Spleen (tissue), 7 donors: Measurements from ENCODE around the gene MOB1B.

Experiments used
- CTCF ChIP-seq, 11 experiments: fragments of 200-600 bp in 7 of 11; fragments of 450-650 bp in 4 of 11; sonication (generic) in 4 of 11; IDR thresholded peaks in 8 of 11; conservative IDR thresholded peaks in 3 of 11; 1 replicate in 7 of 11; 2 replicates in 4 of 11; pipeline versions ENCODE4 v1.4.0 to v1.8.0; 2016 to 2021; ENCODE audit warnings: antibody characterized with exemption in 11 of 11, inconsistent platforms in 4 of 11, mild to moderate bottlenecking in 1 of 11
- POLR2A ChIP-seq, 3 donors: fragments of 450-650 bp; IDR thresholded peaks; one replicate each; pipeline ENCODE4 v1.5.1; 2017; ENCODE audit warnings: antibody characterized with exemption in 3 of 3, mild to moderate bottlenecking in 1 of 3
- POLR2AphosphoS5 ChIP-seq, 3 donors: sonication (generic); formaldehyde crosslinking; IDR thresholded peaks; one replicate each; pipeline ENCODE4 v1.5.1; 2017; ENCODE audit warnings: antibody characterized with exemption in 3 of 3
- donor health status: DM: no; HTN: no; CAD: no; lungs with moderate emphysema.
- donor health status: DM: no; HTN: no; CAD: no.
- donor health status: DM: no; HTN: no; CAD: no.

- no peak for TF ChIP-seq CTCF (IDR thresholded peaks at IDR 0.05 in 8 of 11, conservative IDR thresholded peaks at IDR 0.05 in 3 of 11)
- TF ChIP-seq POLR2A (IDR thresholded peaks at IDR 0.05) = no peak
- no peak for TF ChIP-seq POLR2AphosphoS5 (IDR thresholded peaks at IDR 0.05)
Observed at GRCh38 chr4:71027611-71028010, 125.4 kb downstream of the MOB1B start.
